Thymus (tissue), 11 donors: ENCODE measurements around the gene FCRL5. TPM values are rescaled to one million over a fixed set of nuclear protein-coding genes. Genes with fewer than 3 reads are reported as not detected.

Experiments used
- DNase-seq, 9 donors: peaks; one replicate each; pipeline ENCODE4 v3.0.0-alpha.2; 2013; ENCODE audit warnings: low spot score in 9 of 9, low read depth in 6 of 9, missing footprints in 1 of 9
- H3K27ac ChIP-seq, 2 donors: one replicate each; pipeline ENCODE4 v1.5.1; 2013; ENCODE audit warnings: control low read depth in 1 of 2, low read depth in 1 of 2, low read length in 1 of 2, mild to moderate bottlenecking in 1 of 2, moderate library complexity in 1 of 2
- H3K27me3 ChIP-seq, 2 donors: one replicate each; pipeline ENCODE4 v1.5.1; 2013; ENCODE audit warnings: low read length in 1 of 2; ENCODE audit not compliant: control insufficient read depth in 2 of 2, insufficient read depth in 1 of 2
- H3K36me3 ChIP-seq, 2 donors: one replicate each; pipeline ENCODE4 v1.5.1; 2013; ENCODE audit warnings: low read length in 1 of 2, mild to moderate bottlenecking in 1 of 2, moderate library complexity in 1 of 2; ENCODE audit not compliant: control insufficient read depth in 2 of 2, insufficient read depth in 2 of 2
- H3K4me1 ChIP-seq, 2 donors: one replicate each; pipeline ENCODE4 v1.5.1; 2013; ENCODE audit warnings: low read length in 2 of 2; ENCODE audit not compliant: control insufficient read depth in 2 of 2, insufficient read depth in 2 of 2
- H3K4me3 ChIP-seq, 2 donors: one replicate each; pipeline ENCODE4 v1.5.1; 2013; ENCODE audit warnings: low read length in 2 of 2, control low read depth in 1 of 2, mild to moderate bottlenecking in 1 of 2
- H3K9me3 ChIP-seq, 2 donors: one replicate each; pipeline ENCODE4 v1.5.1; 2013; ENCODE audit warnings: low read length in 1 of 2, mild to moderate bottlenecking in 1 of 2; ENCODE audit not compliant: control insufficient read depth in 2 of 2, insufficient read depth in 1 of 2
- WGBS: extraction: QIAGEN DNeasy Blood & Tissue Kit; methylation state at CpG from one replicate; pipeline ENCODE4 v1.1.7; 2013; 5-methylcytosine and 5-hydroxymethylcytosine counted together
- polyA plus RNA-seq: library from polyadenylated mRNA; stranded (reverse); fragments of 200-250 nt; gene quantifications from one replicate; pipeline ENCODE4 v1.2.3, GENCODE V29; 2013
- total RNA-seq: library from RNA; stranded (reverse); fragments of 120-200 nt; gene quantifications from one replicate; pipeline ENCODE4 v1.2.4, GENCODE V29; 2013
- donor health status: healthy.

Gene FCRL5
- total and polyA plus RNA-seq, 2 donors, result 0.80 to 8.1 TPM

DNA sequence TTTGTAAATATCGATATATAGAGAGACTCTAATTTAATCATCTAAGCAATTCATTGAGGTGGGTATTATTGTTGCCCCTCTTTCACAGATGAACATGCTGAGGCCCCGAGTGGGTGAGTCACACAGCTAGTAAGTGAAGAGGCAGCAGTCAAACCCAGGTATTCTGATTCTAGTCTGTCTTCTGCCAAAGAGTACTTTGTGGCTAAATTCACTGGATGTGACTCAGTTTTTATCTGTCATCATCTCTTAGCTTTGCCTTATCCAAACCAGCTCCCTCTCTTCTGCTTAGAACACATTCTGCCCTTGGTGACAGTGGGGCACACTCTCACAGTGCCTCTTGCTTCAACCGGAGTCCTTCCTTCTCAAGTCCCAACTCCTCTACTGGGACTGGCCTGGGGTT lies 11.5 kb downstream of the FCRL5 start:
- H3K9me3 ChIP-seq, result no peaks in the 10 kb centered on the region
- no peaks in the 10 kb centered on the region for H3K4me1 ChIP-seq
- no peaks in the 10 kb centered on the region for H3K27me3 ChIP-seq
- H3K4me3 ChIP-seq, result no peak overlapping the region
- WGBS, result 76% methylated on average over 3 of the region's 3 CpGs
- DNase-seq, result no peak
- H3K27ac ChIP-seq, result no peak overlapping the region
- no peaks in the 10 kb centered on the region for H3K36me3 ChIP-seq

DNA sequence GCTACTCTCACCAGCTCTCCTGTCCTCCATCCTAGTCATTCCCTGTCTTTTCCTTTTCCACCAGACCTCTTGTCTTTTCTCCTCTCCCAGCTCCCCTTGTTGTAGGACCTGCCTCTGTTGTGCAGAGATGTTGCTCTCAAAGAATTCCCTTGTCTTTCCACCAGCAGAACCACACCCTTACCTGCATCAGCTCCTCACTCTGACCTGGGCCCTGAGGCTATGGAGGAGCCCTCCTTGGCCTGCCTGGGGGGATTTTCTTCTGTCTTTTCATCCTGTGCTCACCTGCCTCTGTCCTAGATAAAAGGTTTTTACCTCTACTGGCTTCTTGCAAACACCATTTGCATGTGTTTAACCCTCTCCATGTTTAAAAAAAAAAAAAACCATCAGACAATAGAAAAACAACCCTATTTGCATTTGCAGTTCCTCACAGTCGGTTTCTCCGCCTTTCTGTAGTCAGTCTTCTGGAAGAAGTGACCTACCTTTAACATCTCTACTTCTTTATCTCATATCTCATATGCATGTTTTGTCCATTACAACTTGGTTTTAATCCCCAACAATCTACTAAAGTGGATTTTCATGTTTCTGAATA lies 12.1 kb downstream of the FCRL5 start:
- no peaks in the 10 kb centered on the region for H3K4me1 ChIP-seq
- DNase-seq, result no peak
- no peaks in the 10 kb centered on the region for H3K9me3 ChIP-seq
- no peak overlapping the region for H3K27ac ChIP-seq
- H3K4me3 ChIP-seq, result no peak overlapping the region
- H3K27me3 ChIP-seq, result no peaks in the 10 kb centered on the region
- WGBS, result 46% methylated on average over 2 of the region's 2 CpGs
- H3K36me3 ChIP-seq, result no peaks in the 10 kb centered on the region

DNA sequence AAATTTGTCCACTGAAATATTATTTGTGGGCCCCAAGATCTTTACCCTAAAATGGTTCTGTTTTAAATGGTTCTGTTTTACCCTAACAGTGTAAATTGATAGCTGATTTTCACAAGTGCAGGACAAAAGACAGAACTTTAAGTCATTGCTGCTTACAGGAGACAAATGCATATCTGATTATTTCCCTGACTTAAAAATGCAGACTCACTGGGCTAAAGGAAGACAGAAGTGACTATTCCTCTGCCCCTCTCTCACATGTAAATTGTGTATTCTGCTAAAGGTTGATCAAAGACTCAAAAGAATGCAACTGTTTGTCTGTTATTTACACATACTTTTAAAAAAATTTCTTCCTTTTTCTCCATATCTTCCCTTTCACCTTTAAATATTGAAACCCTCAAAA lies 12.7 kb downstream of the FCRL5 start:
- Histone ChIP-seq H3K27ac (no peak overlapping the region), H3K27me3 (no peaks in the 10 kb centered on the region), H3K36me3 (no peaks in the 10 kb centered on the region), H3K4me1 (no peaks in the 10 kb centered on the region), H3K9me3 (no peaks in the 10 kb centered on the region), H3K4me3 (no peak overlapping the region)
- no peak for DNase-seq

DNA sequence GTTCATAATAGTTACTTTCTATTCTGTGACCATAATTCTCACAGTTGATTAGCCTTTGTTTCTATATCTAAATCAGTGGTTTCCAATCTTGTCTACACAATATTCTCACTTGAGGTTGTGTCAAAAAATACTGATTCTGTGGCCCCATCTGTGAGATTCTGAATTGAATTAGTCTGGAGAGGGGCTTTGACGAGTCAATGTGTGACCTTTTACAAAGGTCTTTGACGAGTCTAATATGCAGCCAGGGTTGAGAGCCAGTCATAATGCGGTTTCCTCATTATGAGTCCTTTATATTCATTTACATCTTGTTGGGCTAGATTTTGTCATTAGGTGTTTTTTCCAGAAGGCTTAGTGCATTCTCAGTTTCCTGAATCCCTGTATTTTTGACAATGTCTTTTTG lies 19.7 kb downstream of the FCRL5 start:
- H3K9me3 ChIP-seq, result no peaks in the 10 kb centered on the region
- H3K27ac ChIP-seq, result no peak overlapping the region
- no peaks in the 10 kb centered on the region for H3K27me3 ChIP-seq
- no peak overlapping the region for H3K4me3 ChIP-seq
- no peaks in the 10 kb centered on the region for H3K36me3 ChIP-seq
- no peak for DNase-seq
- H3K4me1 ChIP-seq, result no peaks in the 10 kb centered on the region
- WGBS, result 96% methylated on average over 3 of the region's 3 CpGs

DNA sequence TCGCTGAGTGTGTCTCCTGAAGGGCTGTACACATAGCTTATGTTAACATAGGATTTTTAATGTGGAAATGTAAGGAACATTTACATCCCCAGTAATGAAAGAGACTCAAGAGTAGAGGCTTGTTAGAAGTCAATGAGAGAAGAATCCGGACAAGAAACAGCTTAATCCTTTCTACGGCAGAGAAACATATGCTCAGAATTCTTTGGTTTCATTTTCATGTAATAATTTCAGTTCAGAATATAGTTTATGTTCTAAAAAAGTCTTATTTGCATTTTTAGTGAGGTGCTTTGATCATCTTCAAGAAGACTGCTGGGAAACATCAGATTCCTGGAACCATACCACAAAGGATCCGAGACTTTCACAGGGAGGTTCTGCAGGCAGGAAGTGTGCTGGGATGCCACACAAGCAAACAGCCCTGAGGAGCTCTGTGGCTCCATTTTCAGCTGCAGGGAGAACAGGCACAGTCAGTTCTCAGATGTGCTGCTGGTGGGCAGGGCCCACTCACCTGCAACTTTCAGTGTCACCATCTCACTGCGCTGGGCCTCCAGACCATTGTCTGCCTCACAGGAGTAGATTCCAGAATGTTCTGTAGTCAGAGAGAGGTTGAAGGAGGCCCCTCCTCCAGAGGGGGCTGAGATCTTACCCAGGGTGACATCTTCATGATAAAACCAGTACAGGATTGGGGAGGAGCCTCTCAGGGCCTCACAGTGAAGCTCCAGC lies 28.4 kb downstream of the FCRL5 start:
- 69% methylated on average over 5 of the region's 5 CpGs for WGBS
- H3K27me3 ChIP-seq, result no peaks in the 10 kb centered on the region
- H3K36me3 ChIP-seq, result no peaks in the 10 kb centered on the region
- DNase-seq, result peak in 3 of 9 donors; percentile 5 to 21 (median 14)
- H3K4me1 ChIP-seq, result no peaks in the 10 kb centered on the region
- H3K9me3 ChIP-seq, result no peaks in the 10 kb centered on the region
- H3K27ac ChIP-seq, result no peak overlapping the region
- no peak overlapping the region for H3K4me3 ChIP-seq

DNA sequence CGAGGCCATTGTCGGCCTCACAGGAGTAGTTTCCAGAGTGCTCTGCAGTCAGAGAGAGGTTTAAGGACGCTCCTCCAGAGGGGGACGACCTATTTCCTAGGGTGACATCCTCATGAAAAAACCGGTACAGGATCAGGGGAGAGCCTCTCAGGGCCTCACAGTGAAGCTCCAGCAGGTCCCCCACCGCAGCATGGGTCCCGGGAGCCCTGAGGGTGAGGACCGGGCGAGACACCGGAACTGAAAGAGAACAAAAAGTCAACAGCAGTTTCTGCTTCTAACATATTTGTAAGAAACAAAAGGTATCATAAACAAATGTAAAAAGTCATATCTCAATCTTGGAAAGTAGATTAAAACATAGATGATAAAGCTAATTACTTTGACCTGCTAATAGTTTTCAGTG lies 31.3 kb downstream of the FCRL5 start:
- no peaks in the 10 kb centered on the region for H3K9me3 ChIP-seq
- no peak for DNase-seq
- no peak overlapping the region for H3K4me3 ChIP-seq
- H3K4me1 ChIP-seq, result no peaks in the 10 kb centered on the region
- 93% methylated on average over 10 of the region's 10 CpGs for WGBS
- no peaks in the 10 kb centered on the region for H3K27me3 ChIP-seq
- H3K36me3 ChIP-seq, result no peaks in the 10 kb centered on the region
- no peak overlapping the region for H3K27ac ChIP-seq

DNA sequence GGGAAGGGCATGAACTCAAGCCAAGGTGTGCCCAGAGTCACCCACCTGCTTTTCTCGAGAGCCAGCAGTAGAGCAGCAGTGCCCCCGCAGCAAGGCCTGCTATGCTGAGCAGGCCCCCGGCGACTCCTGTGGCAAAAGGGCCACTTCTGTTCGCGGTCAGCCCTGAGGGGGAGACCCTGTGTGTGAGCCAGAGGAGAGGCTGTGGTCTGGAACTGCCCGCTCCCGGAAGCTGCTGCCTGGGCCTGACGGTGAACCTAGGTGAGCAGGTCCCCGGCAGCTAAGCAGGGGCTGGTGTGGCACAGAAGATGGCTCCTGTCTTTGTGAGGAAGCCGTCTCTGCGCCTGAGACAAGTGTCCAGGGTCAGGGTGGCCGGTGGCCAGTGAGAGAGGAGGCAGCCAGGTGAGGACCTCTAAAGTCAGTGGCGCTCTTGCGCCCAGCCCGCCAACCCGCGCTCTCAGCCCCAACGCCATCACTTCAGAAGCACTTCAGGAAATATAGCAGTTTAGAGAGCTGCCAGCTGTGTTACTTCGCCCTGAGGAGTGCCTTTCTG lies 31.9 kb downstream of the FCRL5 start:
- Histone ChIP-seq H3K36me3 (no peaks in the 10 kb centered on the region), H3K4me3 (no peak overlapping the region), H3K9me3 (no peaks in the 10 kb centered on the region), H3K27ac (no peak overlapping the region), H3K4me1 (no peaks in the 10 kb centered on the region), H3K27me3 (no peaks in the 10 kb centered on the region)
- 97% methylated on average over 20 of the region's 20 CpGs for WGBS
- no peak for DNase-seq

DNA sequence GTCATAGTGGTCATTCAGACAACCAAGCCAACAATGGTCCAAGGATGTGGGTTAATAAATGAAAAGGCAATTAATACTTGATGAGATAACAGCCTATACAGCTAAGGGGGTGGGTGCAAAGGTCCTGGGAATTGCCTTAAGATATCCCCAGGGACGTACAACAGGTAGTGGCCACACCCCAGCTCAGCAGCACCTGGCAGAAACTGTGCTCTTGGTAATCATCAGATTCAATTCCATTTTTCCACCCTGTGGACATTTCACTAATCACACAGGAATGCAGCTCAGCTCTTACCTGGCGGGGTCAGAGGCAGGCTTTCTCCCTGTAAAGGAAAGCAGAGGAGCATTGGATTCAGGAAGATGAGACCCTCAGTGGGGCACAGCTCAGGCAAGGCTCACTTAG lies 32.9 kb downstream of the FCRL5 start:
- Histone ChIP-seq H3K4me3 (no peak overlapping the region), H3K9me3 (no peaks in the 10 kb centered on the region), H3K36me3 (no peaks in the 10 kb centered on the region), H3K27me3 (no peaks in the 10 kb centered on the region), H3K27ac (no peak overlapping the region), H3K4me1 (no peaks in the 10 kb centered on the region)
- DNase-seq, result no peak
- WGBS, result 93% methylated on average over 2 of the region's 2 CpGs

DNA sequence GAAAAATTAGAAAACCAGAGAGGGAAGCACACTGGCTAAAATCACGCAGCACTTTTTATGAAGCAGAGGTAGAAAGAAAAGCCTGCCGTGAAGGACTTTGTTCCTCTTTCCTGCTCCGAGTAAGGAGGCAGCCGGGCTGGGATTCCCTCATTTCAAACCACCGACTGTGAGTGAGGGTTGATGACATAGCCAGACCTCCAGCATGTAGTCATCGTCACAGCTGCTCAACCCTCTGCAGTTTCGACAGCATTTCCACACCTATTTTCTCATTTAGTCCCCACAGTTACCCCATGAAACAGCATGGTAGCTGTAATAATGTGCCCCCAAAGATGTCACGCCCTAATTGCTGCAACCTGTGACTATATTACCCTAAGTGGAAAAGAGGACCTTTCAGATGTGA lies 35.3 kb downstream of the FCRL5 start:
- no peaks in the 10 kb centered on the region for H3K36me3 ChIP-seq
- no peak overlapping the region for H3K27ac ChIP-seq
- no peaks in the 10 kb centered on the region for H3K9me3 ChIP-seq
- H3K4me1 ChIP-seq, result peaks cover 0 to 9% of the 10 kb centered on the region in 2 donors
- 93% methylated on average over 8 of the region's 8 CpGs for WGBS
- DNase-seq, result no peak
- no peaks in the 10 kb centered on the region for H3K27me3 ChIP-seq
- no peak overlapping the region for H3K4me3 ChIP-seq
